Activated CD4-positive, alpha-beta T cell treated with anti-CD3 and anti-CD28 coated beads for 48 hours (primary cell): ENCODE data around the gene ZBTB32.
A peak's percentile ranks its signal among the peaks of the same experiment; 100 is the strongest.

Experiments
- DNase-seq: peaks from one replicate; pipeline ENCODE4 v3.0.0-alpha.2; 2020

ZBTB32 gene

GRCh38 chr19:35739275-35740107 is 35.1 kb downstream of the ZBTB32 start:
- no peak for DNase-seq

GRCh38 chr19:35740108-35740422 is 35.7 kb downstream of the ZBTB32 start:
- DNase-seq = no peak

- DNase-seq = peak; percentile 98
These were observed 36.3 kb downstream of the ZBTB32 start for GRCh38 chr19:35740423-35741202.

DNA sequence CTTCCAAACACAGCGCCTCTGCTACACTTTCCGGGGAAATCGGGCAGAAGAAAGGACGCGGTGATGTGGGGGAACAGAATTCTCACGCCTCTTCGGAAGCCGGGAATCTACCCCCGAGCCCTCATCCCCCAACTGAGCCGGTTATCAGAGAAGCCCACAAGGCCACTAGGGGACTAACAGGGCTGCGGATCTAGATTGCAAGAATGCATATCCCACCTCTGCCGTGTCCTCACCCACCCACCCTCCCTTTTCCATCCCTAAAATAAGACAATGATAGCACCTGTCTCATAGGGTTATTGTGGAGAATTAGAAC is 36.8 kb downstream of the ZBTB32 start:
- no peak for DNase-seq

- peak; percentile 82 for DNase-seq
These were observed 37.9 kb downstream of the ZBTB32 start, which contains the start of gene IGFLR1 for GRCh38 chr19:35742121-35742724. Gene IGFLR1 (minus strand): TSS chr19:35742452. CDS start chr19:35741180, 1,272 bp downstream.

- no peak for DNase-seq
These were observed 39.5 kb downstream of the ZBTB32 start for GRCh38 chr19:35743640-35744429.

DNA sequence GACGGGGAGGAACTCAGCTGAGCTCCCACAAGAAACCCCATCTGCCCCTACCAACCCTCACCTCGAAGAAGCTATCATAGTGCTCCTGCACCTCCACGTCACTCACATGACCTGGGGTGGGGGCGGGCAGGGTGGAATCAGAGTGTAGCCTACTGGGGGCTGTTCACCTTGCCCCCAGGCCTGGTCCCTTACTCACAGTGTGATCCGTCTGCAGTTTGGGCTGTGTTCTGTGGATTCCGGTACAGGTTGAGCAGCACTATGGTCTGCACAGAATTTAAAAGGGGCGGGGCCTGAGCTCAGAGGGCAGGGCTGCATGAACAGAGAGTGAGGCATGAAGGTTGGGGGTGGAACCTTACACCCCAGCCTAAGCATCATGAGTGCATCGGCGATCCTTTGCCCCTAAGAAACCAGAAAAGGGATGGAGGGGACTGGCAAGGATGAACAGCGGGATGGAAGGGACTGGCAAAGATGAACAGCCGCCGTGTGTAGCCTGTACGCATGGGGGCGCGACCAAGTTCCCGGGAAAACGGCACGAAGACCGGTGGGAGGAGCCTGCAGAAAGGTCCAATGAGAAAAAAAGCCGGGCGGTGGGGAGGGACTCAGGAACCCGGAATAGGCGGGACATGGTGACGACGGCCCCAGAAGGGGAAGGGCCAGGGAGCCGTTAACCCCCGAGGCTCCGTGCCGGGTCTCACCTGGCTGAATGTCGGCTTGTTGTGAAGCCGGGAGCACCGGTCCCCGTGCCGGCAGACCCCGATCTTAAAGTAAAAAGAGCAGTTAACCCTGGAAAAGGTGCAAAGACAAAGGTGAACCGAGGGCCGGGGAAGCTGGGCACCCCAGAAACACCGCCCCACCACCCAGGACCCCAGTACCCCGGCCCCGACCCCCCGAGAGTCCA is 40.3 kb downstream of the ZBTB32 start:
- peak; percentile 95 for DNase-seq

GRCh38 chr19:35745328-35746086 is 41.1 kb downstream of the ZBTB32 start, which contains the start of the genes PSENEN and U2AF1L4:
Gene PSENEN (plus strand): TSS chr19:35745651. CDS start chr19:35745931, 280 bp downstream.
Gene U2AF1L4 (minus strand): TSS chr19:35745418. CDS start chr19:35745391, 27 bp downstream.
- DNase-seq = peak; percentile 96

GRCh38 chr19:35746087-35746462 is 41.7 kb downstream of the ZBTB32 start:
- no peak for DNase-seq

GRCh38 chr19:35746531-35746930 is 42.2 kb downstream of the ZBTB32 start:
- DNase-seq = no peak

- DNase-seq = peak; percentile 99
These were observed 44.0 kb downstream of the ZBTB32 start, which contains the start of gene LIN37 for GRCh38 chr19:35748106-35749020. Gene LIN37 (plus strand): TSS chr19:35748576. CDS start chr19:35748725, 149 bp downstream.

GRCh38 chr19:35750167-35750566 is 45.8 kb downstream of the ZBTB32 start:
- DNase-seq = no peak

- no peak for DNase-seq
These were observed 47.7 kb downstream of the ZBTB32 start for GRCh38 chr19:35751839-35752745.

- DNase-seq = no peak
These were observed 48.5 kb downstream of the ZBTB32 start for GRCh38 chr19:35752746-35753350.

DNA sequence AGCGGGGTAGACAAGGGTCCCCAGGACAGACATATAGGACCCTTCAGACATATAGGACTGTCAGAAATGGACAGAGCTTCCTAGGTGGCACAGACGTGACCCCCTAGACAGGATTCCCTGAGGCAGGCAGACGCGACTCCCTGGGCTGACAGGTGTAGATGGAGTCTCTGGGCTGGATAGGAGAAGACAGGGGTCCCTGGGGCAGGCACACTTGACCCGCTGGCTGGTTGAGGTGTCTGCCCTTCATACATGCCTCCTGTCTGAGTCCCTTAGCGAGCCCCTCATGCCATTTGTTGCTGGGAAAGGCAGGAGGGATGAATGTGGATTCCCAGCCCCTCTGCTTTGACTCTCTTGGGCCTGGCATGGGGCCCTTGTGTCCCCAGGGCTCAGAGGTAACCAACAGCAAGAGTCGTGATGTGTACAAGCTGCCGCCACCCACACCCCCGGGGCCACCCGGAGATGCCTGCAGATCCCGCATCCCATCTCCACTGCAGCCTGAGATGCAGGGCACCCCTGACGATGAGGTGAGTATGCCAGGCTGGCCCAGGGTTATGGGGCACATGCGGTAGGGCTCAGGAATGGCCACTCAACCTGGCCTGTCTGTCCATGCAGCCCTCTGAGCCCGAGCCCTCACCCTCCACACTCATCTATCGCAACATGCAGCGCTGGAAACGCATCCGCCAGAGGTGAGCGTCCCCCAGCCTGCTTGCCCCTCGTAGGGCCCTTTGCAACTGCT is 49.4 kb downstream of the ZBTB32 start:
- no peak for DNase-seq

DNA sequence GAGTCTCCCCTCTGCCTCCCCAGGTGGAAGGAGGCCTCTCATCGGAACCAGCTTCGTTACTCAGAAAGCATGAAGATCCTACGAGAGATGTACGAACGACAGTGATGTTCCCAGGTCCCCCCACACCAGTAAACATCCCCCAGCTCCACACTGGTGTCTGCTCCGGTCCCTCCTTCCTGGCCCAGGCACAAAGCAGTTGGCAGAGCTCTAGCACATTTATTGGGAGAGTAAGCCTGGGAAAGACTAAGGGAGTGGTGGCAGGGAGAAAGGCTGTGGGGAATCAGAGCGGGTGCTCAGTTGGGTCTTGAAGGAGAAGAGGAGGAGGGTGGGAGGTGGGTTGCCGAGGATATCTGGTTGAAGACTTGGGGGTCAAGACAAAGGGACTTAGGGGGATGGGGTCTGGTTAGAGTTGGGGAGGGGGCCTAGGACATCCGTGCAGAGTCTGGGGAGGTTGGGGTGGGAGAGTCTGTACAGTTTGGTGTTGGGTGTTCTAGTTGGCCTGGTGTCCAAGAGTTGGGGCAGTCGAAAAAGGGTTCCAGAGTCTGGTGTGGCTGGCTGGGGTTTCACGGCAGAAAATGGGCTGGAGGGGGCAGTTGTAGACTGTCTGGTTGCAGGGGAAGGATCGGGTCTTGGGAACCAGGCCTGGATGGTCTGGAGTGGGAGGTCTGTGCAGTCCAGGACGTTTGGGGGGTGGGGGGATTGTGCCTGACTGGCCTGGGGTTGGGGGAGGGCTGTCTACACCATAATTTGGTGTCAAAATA is 50.2 kb downstream of the ZBTB32 start:
- DNase-seq = no peak

- no peak for DNase-seq
These were observed 50.8 kb downstream of the ZBTB32 start for GRCh38 chr19:35755131-35755549.
